HG03060 (cell line): ENCODE data around the gene SCO2.

Source experiments
- ATAC-seq: cut with Tn5 transposase; IDR thresholded peaks from one replicate; pipeline ENCODE4 v1.9.1; 2021; ENCODE audit warnings: low read depth, moderate number of reproducible peaks; ENCODE audit not compliant: unreplicated experiment

Gene SCO2

GRCh38 chr22:50503475-50504145 is 21.8 kb downstream of the SCO2 start:
- no peak for ATAC-seq

- ATAC-seq = no peak
These were observed 22.5 kb downstream of the SCO2 start for GRCh38 chr22:50502628-50503474.

GRCh38 chr22:50502096-50502495 is 23.3 kb downstream of the SCO2 start:
- no peak for ATAC-seq

- ATAC-seq = no peak
These were observed 24.9 kb downstream of the SCO2 start for GRCh38 chr22:50500452-50500851.

- ATAC-seq = no peak
These were observed 27.0 kb downstream of the SCO2 start for GRCh38 chr22:50498322-50498890.

- ATAC-seq = no peak
These were observed 28.3 kb downstream of the SCO2 start for GRCh38 chr22:50497093-50497492.

- ATAC-seq = no peak
These were observed 34.7 kb downstream of the SCO2 start for GRCh38 chr22:50490531-50491308.

- ATAC-seq = no peak
These were observed 35.8 kb downstream of the SCO2 start for GRCh38 chr22:50489363-50490243.

- no peak for ATAC-seq
These were observed 36.5 kb downstream of the SCO2 start for GRCh38 chr22:50488886-50489285.

- ATAC-seq = no peak
These were observed 37.3 kb downstream of the SCO2 start for GRCh38 chr22:50488006-50488677.

GRCh38 chr22:50487290-50488005 is 38.0 kb downstream of the SCO2 start:
- no peak for ATAC-seq

- ATAC-seq = no peak
These were observed 38.7 kb downstream of the SCO2 start, which contains the start of gene MIOX for GRCh38 chr22:50486561-50487289. TSS of gene MIOX (plus strand) at chr22:50486859. CDS start at chr22:50486898, 39 bp downstream.

GRCh38 chr22:50485221-50486131 is 39.9 kb downstream of the SCO2 start:
- no peak for ATAC-seq

- ATAC-seq = no peak
These were observed 41.2 kb downstream of the SCO2 start for GRCh38 chr22:50483977-50484853.

GRCh38 chr22:50483556-50483955 is 41.8 kb downstream of the SCO2 start:
- ATAC-seq = no peak

GRCh38 chr22:50483106-50483505 is 42.3 kb downstream of the SCO2 start:
- ATAC-seq = no peak
